K562 (cell line): ENCODE results near the gene ZNF316. TPM values are rescaled to one million over a fixed set of nuclear protein-coding genes. Genes with fewer than 3 reads are reported as not detected.

ENCODE experiments used
- CBX2 ChIP-seq: fragments of 200-600 bp; sonication (generic); IDR thresholded peaks from one replicate; pipeline ENCODE4 v1.6.1; 2012; ENCODE audit warnings: mild to moderate bottlenecking, low read length, inconsistent platforms; ENCODE audit not compliant: insufficient read depth, poor library complexity, severe bottlenecking
- CBX8 ChIP-seq: fragments of 200-600 bp; sonication (generic); IDR thresholded peaks from 2 replicates; pipeline ENCODE4 v1.6.1; 2012; ENCODE audit warnings: borderline replicate concordance, mixed run types, low read depth, mild to moderate bottlenecking, moderate library complexity, mixed read lengths, low read length, control low read depth, inconsistent platforms; ENCODE audit not compliant: poor library complexity, severe bottlenecking; ENCODE audit errors: extremely low read depth
- CHD4 ChIP-seq: fragments of 200-600 bp; sonication (generic); IDR thresholded peaks from 3 replicates; pipeline ENCODE4 v1.6.1; 2012; ENCODE audit warnings: low read depth, mild to moderate bottlenecking, mixed read lengths, low read length, inconsistent platforms; ENCODE audit not compliant: insufficient read depth, insufficient replicate concordance, poor library complexity, severe bottlenecking
- EWSR1 ChIP-seq: fragments of 450-650 bp; IDR thresholded peaks from 2 replicates; pipeline ENCODE4 v1.6.1; 2018; ENCODE audit warnings: borderline replicate concordance, mild to moderate bottlenecking, low read depth, moderate library complexity; ENCODE audit not compliant: partially characterized antibody
- HOXB6 ChIP-seq: fragments of 250-450 bp; sonication (Bioruptor Pico); IDR thresholded peaks from 2 replicates; pipeline ENCODE4 v1.5.1; 2022; ENCODE audit warnings: mild to moderate bottlenecking, borderline replicate concordance
- IFI16 ChIP-seq: fragments of 250-450 bp; sonication (Bioruptor Pico); IDR thresholded peaks from 2 replicates; pipeline ENCODE4 v2.1.2; 2022; ENCODE audit warnings: mild to moderate bottlenecking, inconsistent platforms
- KDM4B ChIP-seq, 2 experiments: fragments of 450-650 bp in 1 of 2; sonication (generic) in 1 of 2; IDR thresholded peaks; 2 replicates each; pipeline ENCODE4 v1.6.1; 2016 to 2017; ENCODE audit warnings: borderline replicate concordance in 2 of 2, antibody characterized with exemption in 1 of 2, low read depth in 1 of 2, mild to moderate bottlenecking in 1 of 2
- PCBP1 ChIP-seq: fragments of 200-400 bp; formaldehyde crosslinking; IDR thresholded peaks from 2 replicates; pipeline ENCODE4 v1.6.1; 2018; ENCODE audit warnings: mild to moderate bottlenecking, low read depth, low read length; ENCODE audit not compliant: poor library complexity, severe bottlenecking
- PML ChIP-seq: IDR thresholded peaks from 2 replicates; pipeline ENCODE4 v1.6.1; 2012; ENCODE audit warnings: low read length, inconsistent platforms
- ZMIZ1 ChIP-seq, 2 experiments: fragments of 150-350 bp in 1 of 2; IDR thresholded peaks; 2 replicates each; pipeline ENCODE4 v1.6.1; 2012 to 2016; ENCODE audit warnings: low read depth in 2 of 2, low read length in 2 of 2, mild to moderate bottlenecking in 1 of 2, moderate library complexity in 1 of 2
- ZNF324 ChIP-seq: fragments of 250-450 bp; sonication (Bioruptor Pico); IDR thresholded peaks from 2 replicates; pipeline ENCODE4 v1.4.0; 2020; ENCODE audit warnings: mild to moderate bottlenecking
- polyA plus RNA-seq, 8 experiments: library from polyadenylated mRNA; depleted of rRNA in 4 of 8; stranded (reverse) in 5 of 8; unstranded in 3 of 8; fragments of >200 nt; fragmentation: Nextera tagmentation in 2 of 8; fragmentation: Illumina TruSeq in 1 of 8; extraction: Ambion mirVana in 2 of 8; extraction: Trizol in 1 of 8; gene quantifications; 2 replicates each; pipeline versions ENCODE4 v1.2.1 to v1.2.3, GENCODE V29; 2011 to 2014; ENCODE audit warnings: inconsistent platforms in 1 of 8, missing spikeins in 1 of 8
- total RNA-seq, 7 experiments: library from RNA; depleted of rRNA in 6 of 7; stranded (reverse); fragments of >200 nt in 6 of 7; fragmentation: Illumina TruSeq in 2 of 7; extraction: Trizol in 2 of 7; gene quantifications; 2 replicates each; pipeline versions ENCODE4 v1.2.1 to v1.2.3, GENCODE V29; 2011 to 2021; ENCODE audit warnings: low replicate concordance in 1 of 7
- TF ChIP-seq, protein P1 (sequence below): fragments of 250-450 bp; sonication (Bioruptor Pico); IDR thresholded peaks from 2 replicates; pipeline ENCODE4 v1.8.0; 2022; ENCODE audit warnings: moderate library complexity, mild to moderate bottlenecking, inconsistent platforms
- TF ChIP-seq, protein P2 (sequence below): fragments of 250-450 bp; sonication (Bioruptor Pico); IDR thresholded peaks from 2 replicates; pipeline ENCODE4 v1.8.0; 2021; ENCODE audit warnings: mild to moderate bottlenecking, moderate library complexity
- TF ChIP-seq, protein P3 (sequence below), 2 experiments: fragments of 200-800 bp in 1 of 2; sonication (Bioruptor generic) in 1 of 2; sonication (generic) in 1 of 2; formaldehyde crosslinking in 1 of 2; IDR thresholded peaks in 1 of 2; conservative IDR thresholded peaks in 1 of 2; 2 replicates each; pipeline versions ENCODE4 v1.5.0 to v1.6.1; 2016 to 2020; ENCODE audit warnings: missing compliant biosample characterization in 1 of 2, missing genetic modification characterization in 1 of 2, missing genetic modification reagents in 1 of 2
- TF ChIP-seq, protein P4 (sequence below): fragments of 450-650 bp; formaldehyde crosslinking; IDR thresholded peaks from 2 replicates; pipeline ENCODE4 v1.4.0; 2020; ENCODE audit warnings: mild to moderate bottlenecking

The ZNF316 gene
- total and polyA plus RNA-seq, 9 of the 15 experiments (the other 6 are each of a cell fraction or from before 2014, with no cell fraction given) = 0.10 to 34.0 (median 8.6) TPM

GRCh38 chr7:6636741-6637543 is at the start of gene ZNF316 (continued):
- TF ChIP-seq CBX8 (no peak), KDM4B (IDR thresholded peaks at IDR 0.05; ENCODE audit: borderline replicate concordance in 2 of 2, low read depth in 1 of 2) (peak in 1 of 2 experiments; percentile 97; a peak in 2 of 4 replicates), IFI16 (CRISPR knock-in tag) (no peak), HOXB6 (no peak), PML (no peak), ZMIZ1 (IDR thresholded peaks at IDR 0.05; ENCODE audit: low read depth in 2 of 2, low read length in 2 of 2) (no peak), PCBP1 (peak; percentile 89), CHD4 (no peak), EWSR1 (no peak), CBX2 (no peak), ZNF324 (CRISPR knock-in tag) (no peak)
- TF ChIP-seq, protein P1, sequence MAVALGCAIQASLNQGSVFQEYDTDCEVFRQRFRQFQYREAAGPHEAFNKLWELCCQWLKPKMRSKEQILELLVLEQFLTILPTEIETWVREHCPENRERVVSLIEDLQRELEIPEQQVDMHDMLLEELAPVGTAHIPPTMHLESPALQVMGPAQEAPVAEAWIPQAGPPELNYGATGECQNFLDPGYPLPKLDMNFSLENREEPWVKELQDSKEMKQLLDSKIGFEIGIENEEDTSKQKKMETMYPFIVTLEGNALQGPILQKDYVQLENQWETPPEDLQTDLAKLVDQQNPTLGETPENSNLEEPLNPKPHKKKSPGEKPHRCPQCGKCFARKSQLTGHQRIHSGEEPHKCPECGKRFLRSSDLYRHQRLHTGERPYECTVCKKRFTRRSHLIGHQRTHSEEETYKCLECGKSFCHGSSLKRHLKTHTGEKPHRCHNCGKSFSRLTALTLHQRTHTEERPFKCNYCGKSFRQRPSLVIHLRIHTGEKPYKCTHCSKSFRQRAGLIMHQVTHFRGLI (CRISPR knock-in tag) = no peak
- TF ChIP-seq, protein P2, sequence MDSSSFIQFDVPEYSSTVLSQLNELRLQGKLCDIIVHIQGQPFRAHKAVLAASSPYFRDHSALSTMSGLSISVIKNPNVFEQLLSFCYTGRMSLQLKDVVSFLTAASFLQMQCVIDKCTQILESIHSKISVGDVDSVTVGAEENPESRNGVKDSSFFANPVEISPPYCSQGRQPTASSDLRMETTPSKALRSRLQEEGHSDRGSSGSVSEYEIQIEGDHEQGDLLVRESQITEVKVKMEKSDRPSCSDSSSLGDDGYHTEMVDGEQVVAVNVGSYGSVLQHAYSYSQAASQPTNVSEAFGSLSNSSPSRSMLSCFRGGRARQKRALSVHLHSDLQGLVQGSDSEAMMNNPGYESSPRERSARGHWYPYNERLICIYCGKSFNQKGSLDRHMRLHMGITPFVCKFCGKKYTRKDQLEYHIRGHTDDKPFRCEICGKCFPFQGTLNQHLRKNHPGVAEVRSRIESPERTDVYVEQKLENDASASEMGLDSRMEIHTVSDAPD (CRISPR knock-in tag) = no peak
- TF ChIP-seq, protein P3, sequence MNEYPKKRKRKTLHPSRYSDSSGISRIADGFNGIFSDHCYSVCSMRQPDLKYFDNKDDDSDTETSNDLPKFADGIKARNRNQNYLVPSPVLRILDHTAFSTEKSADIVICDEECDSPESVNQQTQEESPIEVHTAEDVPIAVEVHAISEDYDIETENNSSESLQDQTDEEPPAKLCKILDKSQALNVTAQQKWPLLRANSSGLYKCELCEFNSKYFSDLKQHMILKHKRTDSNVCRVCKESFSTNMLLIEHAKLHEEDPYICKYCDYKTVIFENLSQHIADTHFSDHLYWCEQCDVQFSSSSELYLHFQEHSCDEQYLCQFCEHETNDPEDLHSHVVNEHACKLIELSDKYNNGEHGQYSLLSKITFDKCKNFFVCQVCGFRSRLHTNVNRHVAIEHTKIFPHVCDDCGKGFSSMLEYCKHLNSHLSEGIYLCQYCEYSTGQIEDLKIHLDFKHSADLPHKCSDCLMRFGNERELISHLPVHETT (CRISPR knock-in tag; conservative IDR thresholded peaks at IDR 0.05 in 1 of 2, IDR thresholded peaks at IDR 0.05 in 1 of 2) = peak in 1 of 2 experiments; percentile 38; a peak in 1 of 4 replicates
- TF ChIP-seq, protein P4, sequence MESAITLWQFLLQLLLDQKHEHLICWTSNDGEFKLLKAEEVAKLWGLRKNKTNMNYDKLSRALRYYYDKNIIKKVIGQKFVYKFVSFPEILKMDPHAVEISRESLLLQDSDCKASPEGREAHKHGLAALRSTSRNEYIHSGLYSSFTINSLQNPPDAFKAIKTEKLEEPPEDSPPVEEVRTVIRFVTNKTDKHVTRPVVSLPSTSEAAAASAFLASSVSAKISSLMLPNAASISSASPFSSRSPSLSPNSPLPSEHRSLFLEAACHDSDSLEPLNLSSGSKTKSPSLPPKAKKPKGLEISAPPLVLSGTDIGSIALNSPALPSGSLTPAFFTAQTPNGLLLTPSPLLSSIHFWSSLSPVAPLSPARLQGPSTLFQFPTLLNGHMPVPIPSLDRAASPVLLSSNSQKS = no peak
